Measurements from ENCODE around the gene TOP2B.

TOP2B gene

GRCh38 chr3:25658836-25659235 is 5.9 kb downstream of the TOP2B start:
- no peak for TF ChIP-seq EZH2phosphoT487 (IDR thresholded peaks at IDR 0.05; ENCODE audit: low read depth)
- peaks cover 84% of the 10 kb centered on the region for H4K20me1 ChIP-seq (ENCODE audit: insufficient read depth, low read length)
- peaks cover 29% of the 10 kb centered on the region for H3K4me1 ChIP-seq (ENCODE audit: low read length)

DNA sequence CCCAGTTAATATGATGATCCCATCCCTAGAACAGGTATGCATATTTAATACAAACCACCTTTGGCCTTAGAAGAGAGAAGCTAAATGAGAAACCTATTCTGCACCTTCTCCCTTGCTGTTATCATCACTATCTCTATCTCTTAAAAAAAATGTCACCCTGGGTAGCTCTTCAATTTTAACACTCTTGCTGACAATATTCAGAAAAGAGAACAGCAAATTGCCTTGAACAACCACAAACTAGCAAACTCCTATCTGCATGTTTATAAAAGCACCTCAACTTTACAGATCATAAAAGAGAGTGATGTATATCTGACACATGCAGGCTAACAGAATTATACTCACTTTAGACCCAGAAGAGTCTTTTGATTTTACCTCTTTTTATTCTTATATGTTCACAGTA is 7.4 kb downstream of the TOP2B start:
- no peak for TF ChIP-seq CTCF (IDR thresholded peaks at IDR 0.05; ENCODE audit: low read depth, low read length)
- TF ChIP-seq EZH2phosphoT487 (IDR thresholded peaks at IDR 0.05; ENCODE audit: low read depth): no peak
- peaks cover 84% of the 10 kb centered on the region for H4K20me1 ChIP-seq (ENCODE audit: insufficient read depth, low read length)

More at GRCh38 chr3:25658836-25659235, 5.9 kb downstream of the TOP2B start:
- peaks cover 88% of the 10 kb centered on the region for H3K79me2 ChIP-seq (ENCODE audit: low read length)
- no peak overlapping the region for H3K27ac ChIP-seq (ENCODE audit: low read length)
- no peak overlapping the region for H3K4me2 ChIP-seq (ENCODE audit: low read length)
- H3K36me3 ChIP-seq (replicated peaks; ENCODE audit: low read depth, low read length): no peaks in the 10 kb centered on the region
- H3K4me3 ChIP-seq (ENCODE audit: low read length): no peak overlapping the region
- no peak overlapping the region for H2AFZ ChIP-seq (ENCODE audit: low read depth, low read length)
- no peaks in the 10 kb centered on the region for H3K9me3 ChIP-seq (ENCODE audit: insufficient read depth, low read length)
- no peaks in the 10 kb centered on the region for H3K27me3 ChIP-seq (ENCODE audit: low read depth, low read length)
- H3K9ac ChIP-seq (ENCODE audit: low read length): no peak overlapping the region

DNA sequence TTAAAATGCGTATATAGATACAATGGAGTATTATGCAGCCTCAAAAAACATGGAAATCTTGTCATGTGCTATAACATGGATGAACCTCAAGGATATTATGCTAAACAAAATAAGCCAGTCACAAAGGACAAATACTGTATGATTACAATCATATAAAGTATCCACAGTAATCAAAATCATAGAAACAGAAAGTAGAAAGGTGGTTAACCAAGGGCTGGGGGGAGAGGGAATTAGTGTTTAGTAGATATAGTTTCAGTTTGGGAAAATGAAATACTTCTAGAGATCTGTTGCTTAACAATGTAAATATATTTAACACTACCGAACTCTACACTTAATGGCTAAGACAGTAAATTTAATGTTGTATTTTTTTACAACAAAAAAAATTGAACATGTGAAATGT is 9.0 kb downstream of the TOP2B start:
- peaks cover 9% of the 10 kb centered on the region for H3K4me1 ChIP-seq (ENCODE audit: low read length)

More for the DNA sequence above, 7.4 kb downstream of the TOP2B start:
- Histone ChIP-seq H3K4me1 (ENCODE audit: low read length) (peaks cover 21% of the 10 kb centered on the region), H3K9ac (ENCODE audit: low read length) (no peak overlapping the region), H3K27me3 (ENCODE audit: low read depth, low read length) (no peaks in the 10 kb centered on the region), H3K9me3 (ENCODE audit: insufficient read depth, low read length) (no peaks in the 10 kb centered on the region), H2AFZ (ENCODE audit: low read depth, low read length) (no peak overlapping the region), H3K4me3 (ENCODE audit: low read length) (no peak overlapping the region), H3K27ac (ENCODE audit: low read length) (no peak overlapping the region), H3K4me2 (ENCODE audit: low read length) (no peak overlapping the region), H3K79me2 (ENCODE audit: low read length) (peaks cover 88% of the 10 kb centered on the region), H3K36me3 (replicated peaks; ENCODE audit: low read depth, low read length) (no peaks in the 10 kb centered on the region)

GRCh38 chr3:25654576-25654975 is 10.1 kb downstream of the TOP2B start:
- Histone ChIP-seq H2AFZ (ENCODE audit: low read depth, low read length) (no peak overlapping the region), H3K36me3 (replicated peaks; ENCODE audit: low read depth, low read length) (peaks cover 5% of the 10 kb centered on the region), H3K4me2 (ENCODE audit: low read length) (no peak overlapping the region), H3K4me3 (ENCODE audit: low read length) (no peak overlapping the region), H3K79me2 (ENCODE audit: low read length) (peaks cover 85% of the 10 kb centered on the region), H3K9ac (ENCODE audit: low read length) (no peak overlapping the region), H3K4me1 (ENCODE audit: low read length) (no peaks in the 10 kb centered on the region), H3K27me3 (ENCODE audit: low read depth, low read length) (no peaks in the 10 kb centered on the region), H3K9me3 (ENCODE audit: insufficient read depth, low read length) (no peaks in the 10 kb centered on the region), H3K27ac (ENCODE audit: low read length) (no peak overlapping the region), H4K20me1 (ENCODE audit: insufficient read depth, low read length) (peaks cover 68% of the 10 kb centered on the region)
- TF ChIP-seq EZH2phosphoT487 (IDR thresholded peaks at IDR 0.05; ENCODE audit: low read depth): no peak
- no peak for TF ChIP-seq CTCF (IDR thresholded peaks at IDR 0.05; ENCODE audit: low read depth, low read length)

More for the DNA sequence above, 9.0 kb downstream of the TOP2B start:
- peaks cover 77% of the 10 kb centered on the region for H4K20me1 ChIP-seq (ENCODE audit: insufficient read depth, low read length)
- peaks cover 87% of the 10 kb centered on the region for H3K79me2 ChIP-seq (ENCODE audit: low read length)
- H3K27me3 ChIP-seq (ENCODE audit: low read depth, low read length): no peaks in the 10 kb centered on the region
- TF ChIP-seq EZH2phosphoT487 (IDR thresholded peaks at IDR 0.05; ENCODE audit: low read depth) (no peak), CTCF (IDR thresholded peaks at IDR 0.05; ENCODE audit: low read depth, low read length) (no peak)
- H3K4me3 ChIP-seq (ENCODE audit: low read length): no peak overlapping the region
- H3K9ac ChIP-seq (ENCODE audit: low read length): no peak overlapping the region
- no peak overlapping the region for H3K27ac ChIP-seq (ENCODE audit: low read length)
- peaks cover 2% of the 10 kb centered on the region for H3K36me3 ChIP-seq (replicated peaks; ENCODE audit: low read depth, low read length)
- H2AFZ ChIP-seq (ENCODE audit: low read depth, low read length): no peak overlapping the region
- no peak overlapping the region for H3K4me2 ChIP-seq (ENCODE audit: low read length)
- no peaks in the 10 kb centered on the region for H3K9me3 ChIP-seq (ENCODE audit: insufficient read depth, low read length)
